NCI-H82 treated with DMSO at 0.1 percent for 48 hours (cell line): Measurements from ENCODE around the gene EEF2.
"Not testable (repeated sequence)": the region's sequence is repeated elsewhere in the genome, so short reads cannot be mapped to it uniquely, and the experiment has no call there.

Source experiments
- DNase-seq: peaks from one replicate; lab custom pipeline; 2025; ENCODE audit not compliant: unreplicated experiment; lab: John Stamatoyannopoulos, UW

The EEF2 gene

GRCh38 chr19:4015705-4016402 is 30.6 kb upstream of the EEF2 start:
- no peak for DNase-seq

- DNase-seq = no peak
Measured at GRCh38 chr19:4014541-4015491, 29.6 kb upstream of the EEF2 start.

GRCh38 chr19:4013886-4014540 is 28.8 kb upstream of the EEF2 start:
- DNase-seq = no peak

GRCh38 chr19:4012975-4013634 is 27.8 kb upstream of the EEF2 start:
- DNase-seq = no peak

- DNase-seq = no peak
Measured at GRCh38 chr19:4012092-4012974, 27.1 kb upstream of the EEF2 start.

- not testable (repeated sequence) for DNase-seq
Measured at GRCh38 chr19:4011430-4011829, 26.2 kb upstream of the EEF2 start.

- no peak for DNase-seq
Measured at GRCh38 chr19:4010808-4011110, 25.5 kb upstream of the EEF2 start.

GRCh38 chr19:4009990-4010807 is 24.9 kb upstream of the EEF2 start:
- no peak for DNase-seq

GRCh38 chr19:4007836-4008539 is 22.7 kb upstream of the EEF2 start:
- DNase-seq = no peak

GRCh38 chr19:4007021-4007835 is 22.0 kb upstream of the EEF2 start, which contains the start of gene PIAS4:
PIAS4 (plus strand) TSS chr19:4007736; CDS start chr19:4007761, 25 bp downstream.
- DNase-seq = peak; percentile 55

- DNase-seq = not testable (repeated sequence)
Measured at GRCh38 chr19:4005436-4005835, 20.2 kb upstream of the EEF2 start.

- DNase-seq = not testable (repeated sequence)
Measured at GRCh38 chr19:4000798-4001197, 15.5 kb upstream of the EEF2 start.

- not testable (repeated sequence) for DNase-seq
Measured at GRCh38 chr19:3998667-3999412, 13.6 kb upstream of the EEF2 start.

- no peak for DNase-seq
Measured at GRCh38 chr19:3995607-3996006, 10.3 kb upstream of the EEF2 start.

GRCh38 chr19:3990815-3991117 is 5.5 kb upstream of the EEF2 start:
- DNase-seq = no peak

- DNase-seq = peak; percentile 44
Measured at GRCh38 chr19:3987619-3988371, 2.5 kb upstream of the EEF2 start.
